HG03521 (cell line): Measurements from ENCODE around the gene AKT1S1.

Experiments
- ATAC-seq: cut with Tn5 transposase; IDR thresholded peaks from one replicate; pipeline ENCODE4 v1.9.1; 2021; ENCODE audit warnings: mild to moderate bottlenecking, moderate library complexity; ENCODE audit not compliant: unreplicated experiment

AKT1S1 gene

DNA sequence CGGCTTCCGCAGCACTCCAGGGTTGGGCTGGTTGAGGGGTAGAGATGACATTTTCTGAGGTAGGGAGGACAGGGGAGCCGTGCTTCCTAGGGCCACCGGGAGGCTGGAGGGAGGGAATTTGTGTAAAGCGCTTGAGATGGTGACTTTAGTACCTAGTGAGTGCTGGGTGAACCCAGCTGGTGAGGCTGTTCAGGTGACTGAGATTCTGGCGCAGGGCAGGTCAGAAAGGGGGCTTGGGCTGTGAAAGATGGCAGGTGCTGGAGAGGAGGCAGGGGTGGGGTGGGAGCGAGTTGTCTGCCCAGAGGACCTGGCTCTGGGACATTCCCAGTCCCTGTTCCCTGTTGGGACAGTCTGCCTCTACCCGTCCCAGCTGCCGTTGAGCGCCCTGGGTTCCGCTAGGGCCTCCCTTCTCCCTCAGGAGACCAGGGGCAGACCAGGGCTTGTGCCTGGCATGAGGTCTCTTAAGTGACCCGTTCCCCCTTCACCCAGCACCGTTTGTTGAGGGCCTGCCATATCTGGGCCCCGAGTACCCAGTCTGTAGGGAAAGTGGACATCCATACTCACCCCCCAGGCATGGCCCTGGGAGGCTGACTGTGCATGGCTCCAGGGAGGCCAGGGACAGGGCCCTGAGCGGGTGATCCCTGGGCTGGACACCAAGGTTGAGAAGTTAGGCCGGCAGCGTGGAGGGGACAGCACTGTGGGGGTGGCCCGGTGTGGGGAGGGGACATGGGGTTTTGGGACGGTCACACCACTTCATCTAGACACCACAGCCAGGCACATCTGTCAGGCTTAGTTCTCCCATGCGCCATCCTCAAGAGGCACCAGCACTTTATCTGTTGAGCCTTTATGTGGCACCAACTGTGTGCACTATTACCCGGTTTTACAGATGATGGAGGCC lies 21.2 kb downstream of the AKT1S1 start:
- no peak for ATAC-seq

DNA sequence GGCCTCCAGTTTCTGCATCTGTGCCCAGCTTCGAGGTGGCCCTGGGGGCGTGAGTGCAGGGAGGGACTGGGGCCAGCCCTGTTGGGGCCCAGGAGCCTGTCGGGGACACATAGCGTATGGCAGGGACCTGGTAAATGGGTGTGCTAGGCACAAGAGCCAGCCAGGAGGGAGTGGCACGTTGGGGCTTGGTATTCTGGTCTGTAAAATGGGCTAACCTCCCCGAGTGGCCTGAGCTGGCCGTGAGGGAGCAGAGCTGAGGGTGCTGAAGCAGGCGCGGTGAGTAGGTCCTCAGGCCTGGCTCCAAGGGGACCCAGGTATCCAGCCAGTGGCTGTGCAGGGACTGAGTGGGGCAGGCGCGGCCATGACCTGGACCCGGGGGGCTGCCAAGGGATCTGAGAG lies 21.9 kb downstream of the AKT1S1 start:
- no peak for ATAC-seq

- no peak for ATAC-seq
Observed at GRCh38 chr19:49854378-49855263, 22.5 kb downstream of the AKT1S1 start.

- ATAC-seq, result no peak
Observed at GRCh38 chr19:49853852-49854377, 23.2 kb downstream of the AKT1S1 start.

- no peak for ATAC-seq
Observed at GRCh38 chr19:49852631-49853126, 24.5 kb downstream of the AKT1S1 start.

DNA sequence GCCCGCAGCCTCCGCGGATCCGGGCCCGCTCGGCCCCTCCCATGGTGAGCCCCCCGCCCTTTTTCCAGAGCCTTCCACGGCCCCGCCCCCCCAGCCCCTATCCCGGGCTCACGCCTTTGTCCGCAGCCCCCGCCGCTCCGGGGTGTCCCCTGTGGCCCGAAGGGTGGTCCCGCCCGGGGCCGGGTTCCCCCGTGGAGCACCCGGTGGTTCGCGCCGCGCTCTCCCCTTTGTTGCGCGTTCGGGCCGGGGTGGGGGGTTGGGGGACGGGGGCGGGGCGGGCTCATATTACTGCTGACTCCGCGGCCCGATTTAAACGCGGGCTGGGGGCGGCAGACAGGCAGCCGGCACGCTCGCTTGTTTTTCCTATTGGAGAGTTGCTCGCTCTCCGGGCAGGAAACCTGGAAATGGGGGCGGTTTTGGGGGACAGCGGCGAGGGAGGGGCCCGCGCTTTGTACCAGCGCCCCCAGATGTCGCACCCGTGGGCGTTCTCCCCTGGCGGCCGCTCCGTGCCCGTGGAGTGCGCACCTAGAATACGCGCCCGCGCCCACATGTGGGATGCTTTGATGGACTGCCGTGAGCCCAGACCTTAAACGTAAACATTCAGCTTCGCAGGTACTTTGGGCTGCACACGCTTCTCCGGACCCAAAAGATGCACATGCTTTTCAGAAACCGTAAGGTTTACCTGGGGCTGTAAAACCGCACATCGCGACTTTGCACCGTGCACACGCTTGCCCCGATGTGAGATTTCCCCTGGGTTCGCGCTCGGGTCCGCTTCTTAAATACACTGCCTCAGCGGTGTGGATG lies 25.5 kb downstream of the AKT1S1 start:
- no peak for ATAC-seq

GRCh38 chr19:49850487-49851342 lies 26.4 kb downstream of the AKT1S1 start, which contains the start of gene PTOV1:
Gene PTOV1, plus strand, starts transcription at chr19:49851159.
- peak; percentile 69 for ATAC-seq

DNA sequence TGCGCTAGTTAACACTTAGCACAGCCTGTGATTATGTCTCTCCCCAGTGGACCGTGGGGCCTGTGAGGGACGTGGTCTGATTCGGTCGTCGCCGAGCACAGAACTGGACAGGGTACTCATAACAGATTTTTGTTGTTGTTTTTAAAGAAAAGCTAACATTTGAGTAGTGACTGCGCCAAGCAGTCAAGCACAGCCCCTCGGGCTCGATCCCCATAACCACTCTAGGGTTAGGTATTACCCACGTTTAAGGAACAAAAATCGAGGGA lies 27.0 kb downstream of the AKT1S1 start:
- no peak for ATAC-seq

DNA sequence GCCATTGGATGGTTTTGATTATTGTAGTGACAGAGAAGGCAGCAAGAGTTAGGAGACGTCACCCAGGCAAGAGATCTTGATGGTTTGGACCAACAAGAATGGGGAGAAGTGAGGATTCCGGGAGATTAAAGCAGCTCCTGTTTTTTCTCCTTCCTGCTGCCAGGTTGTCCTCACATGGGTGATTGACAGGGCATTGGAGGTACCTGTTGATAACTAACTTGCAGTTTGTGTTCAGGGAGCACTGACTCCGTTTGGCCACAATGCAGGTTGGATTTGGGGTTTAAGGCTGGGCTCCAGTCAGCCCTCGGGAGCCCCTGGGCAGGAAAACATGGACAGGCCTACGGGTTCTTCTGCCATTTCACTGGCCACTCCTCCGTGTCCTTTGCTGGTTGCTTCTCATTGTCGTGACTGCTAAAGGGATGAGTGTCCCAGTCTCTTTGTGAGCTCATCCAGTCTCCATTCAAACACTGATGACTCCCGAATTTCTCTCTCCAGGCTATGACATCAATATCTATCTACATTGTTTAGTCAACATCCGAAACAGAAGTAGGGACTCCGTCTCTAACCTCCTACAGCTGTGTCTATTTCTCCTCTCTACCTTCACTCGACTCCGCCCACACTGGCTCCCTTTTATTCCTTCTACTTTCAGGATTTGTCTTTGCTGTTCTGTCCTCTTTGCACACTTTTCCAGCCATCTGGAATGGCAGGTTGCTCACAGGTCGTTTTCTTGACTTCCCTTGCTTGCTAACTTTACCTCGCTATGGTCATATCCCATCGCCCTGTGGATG lies 27.5 kb downstream of the AKT1S1 start:
- no peak for ATAC-seq

DNA sequence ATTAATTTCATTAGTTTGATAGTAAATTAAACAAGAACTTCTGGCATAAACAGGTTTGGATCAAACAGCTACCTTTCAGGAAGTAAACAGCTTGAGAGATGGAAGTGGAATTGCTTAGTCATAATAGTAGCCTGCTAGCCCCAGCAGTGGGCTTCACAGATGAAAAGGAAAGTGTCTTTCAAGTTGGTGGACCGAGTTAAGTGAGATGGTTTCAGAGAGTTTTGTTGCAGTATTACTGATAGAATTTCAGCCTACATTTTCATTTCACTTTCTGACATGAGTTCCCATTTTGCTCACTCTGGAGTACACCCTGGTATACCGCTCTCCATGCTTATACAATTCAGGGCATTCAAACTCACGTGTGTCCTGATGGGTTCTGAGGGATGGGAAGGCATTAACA lies 28.2 kb downstream of the AKT1S1 start:
- no peak for ATAC-seq

DNA sequence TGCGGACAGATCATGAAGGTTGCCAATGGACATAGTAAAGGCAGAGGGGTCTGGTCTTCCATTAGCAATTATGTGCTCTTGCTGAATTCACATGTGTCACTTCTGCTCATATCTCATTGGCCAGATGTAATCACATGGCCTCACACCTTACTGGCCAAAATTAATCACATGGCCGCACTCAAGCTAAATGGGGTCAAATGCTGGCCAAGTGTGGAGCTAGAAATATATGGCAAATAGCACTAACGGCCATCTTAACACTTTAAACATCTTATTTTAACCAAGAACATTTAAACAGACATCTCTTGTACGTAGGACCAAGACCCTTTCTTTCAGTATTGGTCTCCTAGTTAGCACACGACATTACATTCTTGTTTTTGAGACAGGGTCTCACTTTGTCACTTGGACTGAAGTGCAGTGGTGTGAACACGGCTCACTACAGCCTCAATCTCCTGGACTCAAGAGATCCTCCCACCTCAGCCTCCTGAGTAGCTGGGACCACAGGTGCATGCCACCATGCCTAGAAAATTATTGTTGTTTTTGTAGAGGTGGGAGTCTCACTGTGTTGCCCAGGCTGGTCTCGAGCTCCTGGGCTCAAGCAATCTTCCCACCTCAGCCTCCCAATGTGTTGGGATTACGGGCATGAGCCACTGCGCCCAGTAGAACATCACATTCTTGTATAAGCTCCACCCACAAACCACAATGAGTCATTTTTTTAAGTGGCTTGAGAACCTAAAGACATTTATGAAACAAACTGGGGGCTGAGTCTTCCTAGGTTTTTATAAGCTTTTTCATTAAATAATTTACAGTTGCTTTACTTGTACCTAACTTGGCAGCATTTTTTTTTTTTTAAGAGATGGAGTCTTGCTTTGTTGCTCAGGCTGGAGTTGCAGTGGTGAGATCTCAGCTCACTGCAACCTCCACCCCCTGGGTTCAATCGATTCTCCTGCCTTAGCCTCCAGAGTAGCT lies 29.1 kb downstream of the AKT1S1 start:
- no peak for ATAC-seq

DNA sequence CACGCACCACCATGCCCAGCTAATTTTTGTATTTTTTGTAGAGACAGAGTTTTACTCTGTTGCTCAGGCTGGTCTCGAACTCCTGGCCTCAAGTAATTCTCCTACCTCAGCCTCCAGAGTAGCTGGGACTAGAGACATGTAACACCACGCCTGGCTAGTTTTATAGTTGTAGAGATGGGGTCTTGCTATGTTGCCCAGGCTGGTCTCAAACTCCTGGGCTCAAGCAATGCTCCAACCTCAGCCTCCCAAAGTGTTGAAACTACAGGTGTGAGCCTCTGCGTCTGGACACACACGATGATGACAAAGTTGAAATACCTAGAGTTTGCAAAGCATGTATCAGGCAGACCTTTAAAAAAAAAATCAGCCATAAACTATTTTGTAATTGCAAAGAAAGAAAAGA lies 30.7 kb downstream of the AKT1S1 start:
- ATAC-seq, result no peak

DNA sequence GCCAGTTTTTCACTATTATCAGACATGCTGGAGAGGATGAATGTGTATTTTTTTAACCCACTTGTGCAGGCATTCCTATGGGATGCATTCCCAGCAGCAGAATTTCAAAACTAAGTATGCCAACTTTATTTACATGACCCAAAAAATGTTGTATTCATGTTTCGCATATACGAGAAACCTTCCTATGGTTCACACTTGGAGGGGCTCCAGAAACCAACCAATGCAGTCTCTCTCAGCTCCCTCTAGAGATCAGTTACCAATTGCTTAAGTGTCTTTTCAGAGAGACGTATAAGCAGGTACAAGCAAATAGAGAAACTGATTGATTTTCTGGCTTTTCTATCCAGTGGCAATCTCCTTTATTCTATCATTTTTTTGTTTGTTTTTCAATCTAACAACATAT lies 31.7 kb downstream of the AKT1S1 start:
- ATAC-seq, result no peak

GRCh38 chr19:49844138-49845095 lies 32.7 kb downstream of the AKT1S1 start:
- ATAC-seq, result no peak

DNA sequence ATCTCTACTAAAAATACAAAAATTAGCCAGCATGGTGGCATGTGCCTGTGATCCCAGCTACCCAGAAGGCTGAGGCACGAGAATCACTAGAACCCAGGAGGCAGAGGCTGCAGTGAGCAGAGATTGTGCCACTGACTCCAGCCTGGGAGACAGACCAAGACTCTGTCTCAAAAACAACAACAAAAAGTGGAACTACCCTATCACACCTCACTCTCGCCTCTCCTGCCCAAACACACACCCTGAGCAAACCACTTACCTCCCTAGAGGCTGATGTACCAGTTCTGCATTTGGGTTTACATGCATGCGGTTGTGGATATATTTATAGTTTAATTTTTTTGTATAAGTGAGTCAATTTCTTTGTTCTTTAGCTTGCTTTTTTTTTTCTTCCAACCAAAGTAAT lies 33.9 kb downstream of the AKT1S1 start:
- no peak for ATAC-seq

GRCh38 chr19:49840736-49841249 lies 36.4 kb downstream of the AKT1S1 start:
- ATAC-seq, result no peak

- no peak for ATAC-seq
Observed at GRCh38 chr19:49840321-49840720, 36.8 kb downstream of the AKT1S1 start.
